GM21390 (cell line): ENCODE measurements around the gene SLC12A7.

Experiments used
- ATAC-seq: cut with Tn5 transposase; IDR thresholded peaks from one replicate; pipeline ENCODE4 v1.9.1; 2021; ENCODE audit not compliant: unreplicated experiment

Gene SLC12A7

GRCh38 chr5:1141834-1142233, 30.0 kb upstream of the SLC12A7 start:
- no peak for ATAC-seq

- ATAC-seq, result no peak
Measured at GRCh38 chr5:1140818-1141189, 28.9 kb upstream of the SLC12A7 start.

- peak; percentile 69 for ATAC-seq
Measured at GRCh38 chr5:1140171-1140817, 28.4 kb upstream of the SLC12A7 start.

GRCh38 chr5:1139331-1140170, 27.7 kb upstream of the SLC12A7 start:
- peak; percentile 10 for ATAC-seq

- ATAC-seq, result no peak
Measured at GRCh38 chr5:1138445-1139245, 26.8 kb upstream of the SLC12A7 start.

- no peak for ATAC-seq
Measured at GRCh38 chr5:1137567-1138444, 25.9 kb upstream of the SLC12A7 start.

GRCh38 chr5:1136814-1137213, 25.0 kb upstream of the SLC12A7 start:
- no peak for ATAC-seq

GRCh38 chr5:1135696-1136525, 24.0 kb upstream of the SLC12A7 start:
- ATAC-seq, result no peak

GRCh38 chr5:1134478-1134877, 22.6 kb upstream of the SLC12A7 start:
- ATAC-seq, result peak; percentile 62

GRCh38 chr5:1133510-1134201, 21.8 kb upstream of the SLC12A7 start:
- ATAC-seq, result peak; percentile 55

GRCh38 chr5:1133108-1133507, 21.2 kb upstream of the SLC12A7 start:
- ATAC-seq, result no peak

- ATAC-seq, result no peak
Measured at GRCh38 chr5:1132570-1132969, 20.7 kb upstream of the SLC12A7 start.

- ATAC-seq, result no peak
Measured at GRCh38 chr5:1131726-1132125, 19.9 kb upstream of the SLC12A7 start.

GRCh38 chr5:1131191-1131621, 19.3 kb upstream of the SLC12A7 start:
- no peak for ATAC-seq

- no peak for ATAC-seq
Measured at GRCh38 chr5:1130218-1130946, 18.5 kb upstream of the SLC12A7 start.

- ATAC-seq, result no peak
Measured at GRCh38 chr5:1129711-1130055, 17.8 kb upstream of the SLC12A7 start.

- ATAC-seq, result no peak
Measured at GRCh38 chr5:1128977-1129710, 17.3 kb upstream of the SLC12A7 start.
